ENCODE results near the gene XYLB.
"Not testable (repeated sequence)": the region's sequence is repeated elsewhere in the genome, so short reads cannot be mapped to it uniquely, and the experiment has no call there.

XYLB gene

GRCh38 chr3:38392604-38393163 lies 46.1 kb downstream of the XYLB start:
- no peak for DNase-seq

DNA sequence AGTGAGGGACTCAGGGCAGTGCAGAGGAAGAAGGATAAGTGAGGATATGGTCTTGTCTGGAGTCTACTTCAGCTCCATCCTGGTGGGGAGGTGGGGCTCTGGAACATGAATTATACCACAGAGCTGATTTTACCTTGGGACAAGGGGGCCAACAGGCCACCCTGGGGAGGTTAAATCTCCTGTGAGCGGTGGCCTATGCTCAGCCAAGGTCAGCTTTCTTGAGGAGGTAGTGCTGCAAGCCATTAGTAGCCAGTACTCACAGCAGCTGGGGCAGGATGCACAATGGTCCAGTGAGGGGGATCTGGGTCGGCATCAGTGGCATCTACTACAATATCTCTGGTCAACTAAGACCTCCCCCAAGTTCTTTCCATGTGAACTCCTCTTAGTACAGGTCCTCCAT lies 49.7 kb downstream of the XYLB start:
- DNase-seq = no peak

DNA sequence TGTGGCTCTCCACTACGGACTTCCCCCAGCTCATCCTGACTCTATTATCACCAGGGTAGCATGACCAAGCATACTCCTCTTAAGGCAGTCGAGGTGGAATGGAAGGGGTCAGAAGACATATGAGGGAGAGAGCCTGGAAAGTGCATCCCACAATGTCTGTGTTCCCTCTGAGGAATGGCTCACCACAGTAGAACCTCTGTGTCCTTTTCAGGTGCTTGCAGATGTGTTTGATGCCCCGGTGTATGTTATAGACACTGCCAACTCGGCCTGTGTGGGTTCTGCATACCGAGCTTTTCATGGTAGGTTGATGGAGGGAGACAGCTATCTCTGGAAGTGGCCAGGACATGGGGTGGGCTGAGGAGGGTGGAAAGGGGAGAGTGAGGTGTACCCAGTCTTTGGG lies 50.3 kb downstream of the XYLB start:
- no peak for DNase-seq

DNA sequence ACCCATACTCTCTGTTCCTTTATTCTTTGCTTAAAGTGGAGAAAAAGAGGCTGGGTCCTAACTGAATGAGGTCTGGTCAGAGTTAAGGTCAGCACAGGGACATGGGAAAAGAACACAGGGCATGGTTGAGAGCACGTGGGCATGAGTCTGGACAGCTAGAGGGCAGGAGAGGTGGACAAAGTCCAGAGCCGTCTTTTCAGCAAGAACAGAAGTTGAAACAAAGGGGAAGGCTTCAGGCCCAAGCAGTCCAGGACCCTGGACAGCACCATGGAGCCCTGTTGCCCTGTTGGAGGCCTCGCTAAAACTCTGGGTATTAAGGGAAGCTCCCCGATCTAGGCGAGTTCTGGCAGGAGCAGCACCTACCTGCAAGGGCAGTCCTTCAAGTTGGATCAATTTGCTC lies 50.7 kb downstream of the XYLB start:
- DNase-seq = peak; percentile 23

- no peak for DNase-seq
These were observed 54.8 kb downstream of the XYLB start for GRCh38 chr3:38401246-38401962.

GRCh38 chr3:38404286-38404685 lies 57.7 kb downstream of the XYLB start:
- DNase-seq = no peak

GRCh38 chr3:38411591-38411990 lies 65.0 kb downstream of the XYLB start:
- DNase-seq = no peak

DNA sequence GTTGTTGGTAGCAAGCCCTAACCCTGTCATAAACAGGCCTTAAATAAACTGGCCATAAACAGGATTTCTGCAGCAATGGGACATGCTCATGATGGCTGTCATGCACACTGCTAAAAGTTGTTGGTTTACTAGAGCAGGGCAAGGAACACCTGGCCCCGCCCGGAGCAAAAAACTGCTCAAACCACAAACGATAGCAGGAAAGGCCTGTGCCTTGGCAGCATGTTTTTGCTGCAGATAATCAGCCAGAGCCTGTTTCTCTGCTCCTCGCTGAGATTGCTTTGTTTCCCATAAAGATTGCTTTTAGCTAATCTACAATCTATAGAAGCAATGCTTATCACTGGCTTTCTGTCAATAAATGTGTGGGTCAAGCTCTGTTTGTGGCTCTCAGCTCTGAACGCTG lies 74.2 kb downstream of the XYLB start:
- not testable (repeated sequence) for DNase-seq

GRCh38 chr3:38421679-38422336 lies 75.2 kb downstream of the XYLB start:
- DNase-seq = no peak

GRCh38 chr3:38426798-38427426 lies 80.3 kb downstream of the XYLB start:
- not testable (repeated sequence) for DNase-seq

GRCh38 chr3:38432871-38433658 lies 86.5 kb downstream of the XYLB start:
- not testable (repeated sequence) for DNase-seq

DNA sequence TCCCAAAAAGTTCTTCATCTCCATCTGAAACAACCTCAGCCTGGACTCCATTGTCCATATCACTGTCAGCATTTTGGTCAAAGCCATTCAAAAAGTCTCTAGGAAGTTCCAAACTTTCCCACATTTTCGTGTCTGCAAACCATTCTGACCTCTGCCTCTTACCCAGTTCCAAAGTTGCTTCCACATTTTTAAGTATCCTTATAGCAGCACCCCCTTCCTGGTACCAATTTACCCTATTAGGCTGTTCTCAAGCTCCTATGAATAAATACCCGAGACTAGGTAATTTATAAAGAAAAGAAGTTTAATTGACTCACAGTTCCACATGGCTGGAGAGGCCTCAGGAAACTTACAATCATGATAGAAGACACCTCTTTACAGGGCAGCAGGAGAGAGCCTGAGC lies 87.1 kb downstream of the XYLB start:
- DNase-seq = not testable (repeated sequence)

GRCh38 chr3:38438436-38439069 lies 92.0 kb downstream of the XYLB start:
- not testable (repeated sequence) for DNase-seq

GRCh38 chr3:38443205-38443604 lies 96.6 kb downstream of the XYLB start:
- not testable (repeated sequence) for DNase-seq

DNA sequence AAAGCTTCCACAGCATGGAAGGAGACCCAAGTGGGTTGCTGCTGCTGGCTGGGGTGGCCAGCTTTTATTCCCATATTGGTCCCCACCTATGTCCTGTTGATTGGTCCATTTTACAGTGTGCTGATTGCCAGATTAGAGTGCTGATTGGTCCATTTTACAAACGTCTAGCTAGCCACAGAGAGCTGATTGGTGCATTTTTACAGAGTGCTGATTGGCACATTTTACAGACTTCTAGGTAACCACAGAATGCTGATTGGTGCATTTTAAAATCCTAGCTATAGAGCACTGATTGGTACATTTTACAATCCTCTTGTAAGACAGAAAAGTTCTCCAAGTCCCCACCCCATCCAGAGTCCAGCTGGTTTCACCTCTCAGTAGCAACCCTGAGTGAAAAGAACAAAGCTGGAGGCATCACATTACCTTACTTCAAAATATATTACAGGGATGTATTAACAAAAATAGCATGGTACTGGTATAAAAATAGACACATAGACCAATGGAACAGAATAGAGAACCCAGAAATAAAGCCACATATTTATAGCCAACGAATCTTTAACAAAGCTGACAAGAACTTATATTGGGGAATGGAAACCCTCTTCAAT lies 99.6 kb downstream of the XYLB start:
- DNase-seq = no peak

GRCh38 chr3:38446812-38447211 lies 100.2 kb downstream of the XYLB start:
- no peak for DNase-seq

DNA sequence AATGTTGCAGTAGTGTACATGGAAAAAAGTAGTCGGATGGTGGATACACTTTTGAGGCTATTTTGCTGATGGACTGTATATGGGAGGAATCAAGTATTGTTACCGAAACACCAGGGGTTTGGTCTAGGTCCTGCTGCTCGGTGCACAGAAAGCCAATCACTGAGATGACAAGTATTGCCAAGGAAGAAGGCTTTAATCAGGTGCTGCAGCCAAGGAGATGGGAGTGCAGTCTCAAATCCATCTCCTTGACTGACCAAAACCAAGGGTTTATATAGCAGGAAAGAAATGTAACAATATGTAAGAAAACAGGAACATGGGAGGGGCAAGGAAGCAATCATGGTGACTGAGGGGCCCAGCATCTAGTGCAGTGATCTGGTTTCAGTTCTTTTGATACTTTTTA lies 104.3 kb downstream of the XYLB start:
- DNase-seq = no peak

- peak; percentile 86 for DNase-seq
These were observed 106.7 kb downstream of the XYLB start, which contains the start of gene ACVR2B for GRCh38 chr3:38453075-38453912. TSS of gene ACVR2B (plus strand) at chr3:38453890. CDS start at chr3:38454323, 433 bp downstream.

DNA sequence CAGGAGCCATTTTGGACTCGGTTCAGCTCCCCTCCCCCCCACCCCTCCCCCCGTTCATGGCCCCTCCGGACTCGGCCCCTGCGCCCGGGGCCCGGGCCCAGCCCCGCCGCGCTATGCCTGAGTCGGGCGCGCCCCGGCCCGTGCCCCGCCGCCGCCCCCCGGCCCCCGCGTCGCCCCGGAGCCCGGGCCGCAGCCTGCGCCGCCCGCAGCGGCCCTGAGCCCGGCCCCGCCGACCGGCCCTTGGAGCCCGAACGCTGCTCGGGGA lies 107.3 kb downstream of the XYLB start:
- DNase-seq = no peak

DNA sequence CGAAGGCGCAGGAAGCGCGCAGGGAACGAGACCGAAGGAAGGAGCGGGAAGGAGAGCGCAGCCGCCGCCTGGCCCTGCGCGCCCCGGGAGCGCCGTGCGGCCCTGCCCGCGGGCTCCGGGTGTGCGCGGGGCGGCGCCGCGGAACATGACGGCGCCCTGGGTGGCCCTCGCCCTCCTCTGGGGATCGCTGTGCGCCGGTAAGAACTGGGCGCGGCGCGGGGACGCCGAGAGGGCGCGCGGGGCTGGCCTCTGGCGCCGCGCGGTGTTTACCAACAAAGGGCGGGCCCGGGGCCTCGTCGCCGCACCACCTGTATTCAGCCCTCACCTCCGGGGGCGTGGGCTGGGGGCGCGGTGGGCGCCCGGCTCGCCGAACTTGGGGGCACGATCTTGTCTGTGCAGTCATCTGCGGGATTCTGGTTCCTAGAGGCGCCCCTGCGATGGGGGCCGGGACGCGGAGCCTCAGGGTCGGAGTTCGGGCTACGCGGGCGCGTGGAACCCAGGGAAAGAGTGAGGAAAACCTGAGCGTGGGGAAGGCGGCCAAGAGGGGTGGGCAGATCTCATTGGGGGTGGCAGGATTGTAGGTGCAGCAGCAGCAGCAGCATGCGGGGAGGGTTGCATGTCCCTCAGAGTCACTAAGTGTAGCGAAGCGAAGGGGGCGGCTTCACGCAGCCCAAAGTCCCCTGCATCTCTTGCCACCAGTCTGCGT lies 107.7 kb downstream of the XYLB start:
- peak; percentile 78 for DNase-seq

Data from right kidney (tissue), 1 donor.